ENCODE measurements around the gene PDGFB. TPM values are rescaled to one million over a fixed set of nuclear protein-coding genes. Genes with fewer than 3 reads are reported as not detected.

Gene PDGFB
- total and polyA plus RNA-seq, 9 of the 15 experiments (the other 6 are each of a cell fraction or from before 2014, with no cell fraction given) = 0.07 to 4.0 (median 0.48) TPM; not detected in 1

DNA sequence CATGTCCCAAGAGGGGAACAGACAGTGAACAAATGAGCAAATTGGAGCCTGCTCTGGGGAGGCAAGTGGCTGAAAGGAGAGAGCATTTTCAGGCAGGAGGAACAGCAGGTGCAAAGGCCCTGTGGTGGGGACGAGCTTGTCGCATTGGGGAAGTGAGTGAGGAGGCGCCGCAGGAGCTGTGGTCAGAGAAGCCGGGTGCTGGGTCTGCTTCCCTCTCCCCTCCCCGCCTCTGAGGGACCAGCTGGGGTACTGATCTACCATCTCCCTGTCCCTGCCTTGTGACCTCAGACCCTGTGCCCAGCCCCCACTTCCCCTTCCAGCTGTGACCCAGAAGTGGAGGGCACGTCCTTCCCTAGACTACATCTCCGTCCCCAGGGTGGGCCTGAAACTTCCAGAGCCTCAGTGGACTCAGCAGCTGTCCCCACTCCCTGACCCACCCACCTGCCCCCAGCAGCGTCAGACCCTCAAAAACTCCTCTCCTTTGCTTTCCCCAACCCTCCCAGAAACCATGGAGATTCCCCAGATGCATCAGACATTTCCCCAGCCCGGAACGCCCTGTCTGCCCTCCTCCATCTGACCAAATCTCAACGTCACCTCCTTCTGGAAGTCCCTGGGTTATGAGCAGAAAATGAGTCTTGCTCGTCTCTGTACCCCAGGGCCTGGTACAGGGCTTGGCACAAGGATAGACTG lies 19.7 kb upstream of the PDGFB start:
- TF ChIP-seq MCM7 (IDR thresholded peaks at IDR 0.05) = no peak
- 0 out of 2 replicates have a peak, but pooled peaks have one; percentile 21 for TF ChIP-seq SPI1 (IDR thresholded peaks at IDR 0.05; ENCODE audit: borderline replicate concordance, low read depth, low read length)
- TF ChIP-seq, protein P1, sequence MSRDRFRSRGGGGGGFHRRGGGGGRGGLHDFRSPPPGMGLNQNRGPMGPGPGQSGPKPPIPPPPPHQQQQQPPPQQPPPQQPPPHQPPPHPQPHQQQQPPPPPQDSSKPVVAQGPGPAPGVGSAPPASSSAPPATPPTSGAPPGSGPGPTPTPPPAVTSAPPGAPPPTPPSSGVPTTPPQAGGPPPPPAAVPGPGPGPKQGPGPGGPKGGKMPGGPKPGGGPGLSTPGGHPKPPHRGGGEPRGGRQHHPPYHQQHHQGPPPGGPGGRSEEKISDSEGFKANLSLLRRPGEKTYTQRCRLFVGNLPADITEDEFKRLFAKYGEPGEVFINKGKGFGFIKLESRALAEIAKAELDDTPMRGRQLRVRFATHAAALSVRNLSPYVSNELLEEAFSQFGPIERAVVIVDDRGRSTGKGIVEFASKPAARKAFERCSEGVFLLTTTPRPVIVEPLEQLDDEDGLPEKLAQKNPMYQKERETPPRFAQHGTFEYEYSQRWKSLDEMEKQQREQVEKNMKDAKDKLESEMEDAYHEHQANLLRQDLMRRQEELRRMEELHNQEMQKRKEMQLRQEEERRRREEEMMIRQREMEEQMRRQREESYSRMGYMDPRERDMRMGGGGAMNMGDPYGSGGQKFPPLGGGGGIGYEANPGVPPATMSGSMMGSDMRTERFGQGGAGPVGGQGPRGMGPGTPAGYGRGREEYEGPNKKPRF (IDR thresholded peaks at IDR 0.05; ENCODE audit: low read depth, low read length) = no peak
- peak in 1 of 2 experiments; percentile 34; a peak in 1 of 4 replicates for TF ChIP-seq KDM1A (IDR thresholded peaks at IDR 0.05)
- TF ChIP-seq ZKSCAN1 (IDR thresholded peaks at IDR 0.05; ENCODE audit: low read depth, low read length) = peak; percentile 61
- TF ChIP-seq BCOR (IDR thresholded peaks at IDR 0.05) = peak; percentile 91
- peak; percentile 91 for TF ChIP-seq RBM25 (IDR thresholded peaks at IDR 0.05; ENCODE audit: low read depth, low read length, severe bottlenecking)
- peak; percentile 87 for TF ChIP-seq SMARCA5 (IDR thresholded peaks at IDR 0.05)
- peak in 1 of 2 experiments; percentile 60; a peak in 2 of 4 replicates for TF ChIP-seq RCOR1 (IDR thresholded peaks at IDR 0.05; ENCODE audit: borderline replicate concordance in 1 of 2, low read depth in 2 of 2, low read length in 2 of 2)
- ATAC-seq (no peak), FAIRE-seq (no peak), DNase-seq (ENCODE audit: extremely low read depth in 1 of 4, low spot score in 3 of 4) (no peak)
- H3K9me3 ChIP-seq (replicated peaks; ENCODE audit: control insufficient read depth, insufficient read depth, low read depth, low read length) = peaks cover 6% of the 10 kb centered on the region
- H3K27ac ChIP-seq (ENCODE audit: extremely low read depth, low read depth, low read length) = no peak overlapping the region
- ChIA-PET CTCF (ENCODE audit: low intra/inter-chr PET ratio) (no interaction called here), POLR2A (interaction anchor here (0.6 kb wide), 1 partner anchor 55 kb away, joined by 3 read pairs; the partner anchor contains the start of gene RPL3)
- intact Hi-C loops (cut with micrococcal nuclease) (no loop called here), in situ Hi-C loops (cut with MboI) (no loop called here)
- BruUV-seq (replicated peaks) = no TSS peak
- H3K27me3 ChIP-seq (ENCODE audit: control insufficient read depth in 2 of 2, insufficient read depth in 2 of 2, low read length in 2 of 2) = no peaks in the 10 kb centered on the region
- H3K4me1 ChIP-seq (replicated peaks in 1 of 2; ENCODE audit: control insufficient read depth in 2 of 2, insufficient read depth in 2 of 2, low read length in 2 of 2) = peaks cover 12 to 14% of the 10 kb centered on the region in 2 experiments; a peak in 4 of 5 replicates
- WGBS (ENCODE audit: insufficient coverage, low coverage, missing lambda C conversion rate) = 45% methylated on average over 5 of the region's 13 CpGs
- no peaks in the 10 kb centered on the region for H3K79me2 ChIP-seq (ENCODE audit: control insufficient read depth, insufficient read depth, low read length)
- H3K9ac ChIP-seq (ENCODE audit: insufficient read depth in 1 of 2, low read depth in 2 of 2, low read length in 2 of 2) = peak overlapping the region in 1 of 2 experiments; percentile 17; a peak in 1 of 4 replicates
- peak overlapping the region; percentile 40; the same call in 1 of the 2 replicates for H2AFZ ChIP-seq (ENCODE audit: low read depth, low read length)
- no peak overlapping the region for H3K4me3 ChIP-seq
- H3K36me3 ChIP-seq (ENCODE audit: control insufficient read depth, insufficient read depth, low read length) = no peaks in the 10 kb centered on the region
- no peak overlapping the region; the same call in 1 of the 2 replicates for H3K4me2 ChIP-seq (ENCODE audit: insufficient read depth, low read length)
- H4K20me1 ChIP-seq (replicated peaks; ENCODE audit: control insufficient read depth, insufficient read depth, low read length) = no peaks in the 10 kb centered on the region
- no peaks in the 10 kb centered on the region for H3K9me1 ChIP-seq (ENCODE audit: control insufficient read depth, insufficient read depth, low read length)

All from K562 (cell line).